ENCODE data around the gene HMGA1.
"Not testable (repeated sequence)": the region's sequence is repeated elsewhere in the genome, so short reads cannot be mapped to it uniquely, and the experiment has no call there.

Gene HMGA1

DNA sequence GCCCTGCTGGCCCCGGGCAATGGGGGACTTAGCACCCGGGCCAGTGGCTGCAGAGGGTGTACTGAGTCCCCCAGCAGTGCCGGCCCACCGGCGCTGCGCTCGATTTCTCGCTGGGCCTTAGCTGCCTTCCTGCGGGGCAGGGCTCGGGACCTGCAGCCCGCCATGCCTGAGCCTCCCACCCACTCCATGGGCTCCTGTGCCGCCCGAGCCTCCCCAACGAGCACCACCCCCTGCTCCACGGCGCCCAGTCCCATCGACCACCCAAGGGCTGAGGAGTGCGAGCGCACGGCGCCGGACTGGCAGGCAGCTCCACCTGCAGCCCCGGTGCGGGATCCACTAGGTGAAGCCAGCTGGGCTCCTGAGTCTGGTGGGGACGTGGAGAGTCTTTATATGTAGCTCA lies 32.5 kb downstream of the HMGA1 start:
- not testable (repeated sequence) for DNase-seq

GRCh38 chr6:34269658-34270341 lies 33.1 kb downstream of the HMGA1 start:
- DNase-seq = not testable (repeated sequence)

DNA sequence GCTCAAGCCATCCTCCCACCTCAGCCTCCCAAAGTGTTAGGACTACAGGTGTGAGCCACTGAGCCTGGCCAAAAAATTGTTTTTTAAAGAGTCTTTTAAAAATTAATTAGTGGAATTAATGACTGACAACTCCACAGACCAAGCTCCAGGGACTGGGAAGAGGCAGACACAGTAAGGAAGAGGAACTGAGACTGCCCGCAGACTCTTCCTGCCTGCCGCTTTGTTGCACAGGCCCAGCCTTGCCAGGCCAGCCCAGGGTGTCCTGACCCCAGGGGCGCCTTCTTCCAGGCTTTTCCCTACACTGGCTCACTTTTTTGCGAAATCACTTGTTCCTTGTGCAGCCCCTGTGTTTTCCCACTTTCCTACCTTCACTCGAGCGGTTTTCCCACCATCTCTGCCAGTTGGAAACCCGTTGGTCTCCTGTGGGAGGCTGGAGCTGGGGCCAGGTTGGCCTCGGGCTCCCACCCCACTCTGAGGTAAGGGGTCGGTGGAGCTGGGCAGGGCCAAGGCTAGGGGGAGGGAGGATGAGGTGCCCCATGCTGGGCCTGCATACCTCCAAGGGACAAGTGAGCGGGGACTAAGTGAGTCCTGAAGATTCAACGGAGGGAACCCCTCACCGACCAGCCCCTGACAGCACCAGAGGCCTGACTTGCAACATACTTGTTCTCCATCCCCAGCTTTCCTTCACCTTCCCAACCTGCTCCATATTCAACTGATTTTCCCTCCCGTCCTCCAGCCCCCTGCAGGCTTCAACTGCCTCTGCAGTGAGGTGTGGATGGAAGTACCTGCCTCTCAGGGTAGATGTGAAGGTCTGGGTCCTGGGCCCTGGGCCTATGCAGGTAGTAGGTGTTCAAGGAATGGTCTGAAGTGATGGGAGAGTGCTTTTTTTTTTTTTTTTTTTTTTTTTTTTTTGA lies 35.6 kb downstream of the HMGA1 start:
- DNase-seq = no peak

GRCh38 chr6:34273242-34273805 lies 36.7 kb downstream of the HMGA1 start:
- no peak for DNase-seq

- DNase-seq = no peak
These were observed 37.5 kb downstream of the HMGA1 start for GRCh38 chr6:34274129-34274528.

DNA sequence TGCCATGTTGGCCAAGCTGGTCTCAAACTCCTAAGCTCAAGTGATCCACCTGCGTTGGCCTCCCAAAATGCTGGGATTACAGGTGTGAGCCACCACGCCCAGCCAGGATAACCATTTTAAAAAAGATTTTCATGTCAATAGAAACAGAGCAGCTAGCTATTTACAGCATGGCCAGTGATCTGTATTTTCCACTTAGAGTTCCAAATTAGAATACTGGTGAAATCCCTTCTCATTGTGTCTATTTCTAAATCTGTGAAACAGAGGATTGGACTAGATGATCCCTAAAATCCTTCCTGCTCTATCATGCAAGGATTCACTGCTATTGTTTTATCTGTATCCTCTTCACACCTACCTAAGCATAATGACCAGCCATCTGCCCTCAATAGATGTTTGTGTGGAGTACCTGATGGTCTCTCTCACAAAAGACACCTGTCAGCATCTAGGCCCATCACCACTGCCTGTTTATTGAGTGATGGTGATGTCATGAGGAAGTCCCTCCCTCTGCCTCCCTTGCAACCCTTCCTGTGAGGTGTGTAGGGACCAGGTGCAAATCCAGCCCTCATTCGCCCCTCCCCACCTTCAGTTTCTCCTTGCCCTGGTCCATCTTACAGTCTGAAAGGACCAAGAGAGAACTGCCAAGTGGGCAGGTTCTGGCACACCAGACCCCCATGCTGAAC lies 38.6 kb downstream of the HMGA1 start:
- no peak for DNase-seq

- no peak for DNase-seq
These were observed 39.5 kb downstream of the HMGA1 start for GRCh38 chr6:34276191-34276590.

- no peak for DNase-seq
These were observed 40.4 kb downstream of the HMGA1 start for GRCh38 chr6:34276881-34277762.

DNA sequence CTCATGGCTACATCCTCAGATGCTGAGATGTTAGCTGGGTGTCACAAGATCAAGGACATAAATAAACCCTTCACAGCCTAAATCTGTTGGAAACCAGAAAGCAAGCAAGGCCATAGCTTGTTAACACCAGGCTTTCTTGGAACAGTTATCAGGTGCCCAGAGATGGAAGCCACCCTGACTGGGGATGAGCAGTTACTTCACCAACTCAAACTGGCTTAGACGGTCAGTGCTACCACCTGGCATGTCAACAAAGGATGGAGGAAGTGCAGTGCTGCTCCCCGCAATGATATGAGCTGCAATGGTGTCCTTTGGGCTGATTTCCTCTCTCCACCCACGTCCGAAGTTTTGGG lies 41.1 kb downstream of the HMGA1 start:
- no peak for DNase-seq

GRCh38 chr6:34278833-34279232 lies 42.2 kb downstream of the HMGA1 start:
- no peak for DNase-seq

- no peak for DNase-seq
These were observed 43.5 kb downstream of the HMGA1 start for GRCh38 chr6:34280216-34280615.

GRCh38 chr6:34281702-34282334 lies 45.1 kb downstream of the HMGA1 start:
- DNase-seq = no peak

DNA sequence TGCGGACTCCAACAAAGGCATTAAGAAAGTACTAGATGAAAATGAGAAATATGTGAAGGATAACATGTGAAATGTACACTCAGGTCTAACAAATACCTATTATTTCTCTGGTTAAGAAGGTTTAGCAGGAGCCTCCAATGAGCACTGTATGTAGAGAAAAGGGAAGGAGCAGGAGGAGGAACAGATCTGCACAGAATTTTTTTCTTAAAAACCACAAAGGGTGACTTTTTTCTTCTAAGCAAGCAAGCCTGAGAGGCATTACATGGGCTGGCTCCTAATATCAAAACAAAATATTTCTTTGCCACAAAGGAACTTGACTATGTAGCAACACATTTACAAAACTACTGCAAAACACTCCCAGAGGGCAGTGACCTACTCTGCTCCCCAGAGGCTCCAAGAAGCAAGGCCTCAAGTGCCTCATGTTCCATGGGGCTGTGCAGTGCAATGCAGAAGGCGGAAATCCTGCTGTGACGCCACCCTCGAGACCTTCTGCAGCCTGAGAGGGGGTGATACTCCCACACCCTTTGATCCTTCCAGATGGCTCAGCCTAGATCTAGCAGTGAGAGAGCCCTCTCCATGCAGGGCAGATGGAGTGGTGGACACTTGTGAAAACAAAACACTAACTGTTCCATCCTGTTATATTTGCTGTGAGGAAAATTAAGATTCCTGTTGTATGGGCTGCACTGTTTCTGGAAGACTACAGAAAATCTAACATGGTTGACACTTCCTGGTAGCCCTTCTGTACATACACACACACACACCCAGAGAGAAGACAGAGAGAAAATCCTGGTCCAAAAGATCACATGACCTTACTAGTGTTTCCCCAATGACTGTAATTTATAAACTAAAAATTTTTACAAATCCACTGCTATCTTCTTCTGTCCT lies 48.1 kb downstream of the HMGA1 start:
- DNase-seq = no peak

DNA sequence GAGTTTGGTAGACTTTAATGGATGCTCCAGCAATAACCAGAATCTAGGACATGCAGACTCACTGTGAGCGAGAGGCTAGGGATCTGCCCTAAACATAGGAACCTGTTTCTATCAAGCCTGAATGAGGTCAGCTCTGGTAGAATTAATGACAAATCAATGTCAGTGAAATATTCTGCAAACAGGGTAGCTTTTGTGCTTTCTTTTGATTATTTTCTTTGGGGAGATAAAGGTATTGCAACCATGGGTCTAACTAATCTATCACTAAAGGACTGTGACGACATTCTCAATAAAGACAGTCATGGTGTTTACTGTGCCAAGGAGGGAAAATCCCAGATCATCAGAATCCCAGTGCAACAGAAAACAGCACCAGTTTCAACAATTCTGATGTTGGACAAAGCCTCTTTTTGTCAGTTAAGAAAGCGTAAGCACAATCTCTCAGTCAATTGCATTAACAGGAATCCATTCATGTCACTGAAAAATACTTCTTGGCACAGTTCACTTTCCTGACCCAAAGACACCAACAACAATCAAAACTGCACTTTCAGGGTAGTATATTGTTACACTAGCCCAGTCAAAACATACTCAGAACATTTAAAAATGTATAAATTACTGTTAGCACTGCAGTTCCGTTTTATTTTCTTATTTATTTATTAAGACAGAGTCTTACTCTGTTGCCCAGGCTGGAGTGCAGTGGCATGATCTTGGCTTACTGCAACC lies 48.9 kb downstream of the HMGA1 start:
- DNase-seq = no peak

GRCh38 chr6:34288581-34288980 lies 51.9 kb downstream of the HMGA1 start:
- DNase-seq = no peak

- DNase-seq = no peak
These were observed 52.5 kb downstream of the HMGA1 start for GRCh38 chr6:34289137-34289536.

DNA sequence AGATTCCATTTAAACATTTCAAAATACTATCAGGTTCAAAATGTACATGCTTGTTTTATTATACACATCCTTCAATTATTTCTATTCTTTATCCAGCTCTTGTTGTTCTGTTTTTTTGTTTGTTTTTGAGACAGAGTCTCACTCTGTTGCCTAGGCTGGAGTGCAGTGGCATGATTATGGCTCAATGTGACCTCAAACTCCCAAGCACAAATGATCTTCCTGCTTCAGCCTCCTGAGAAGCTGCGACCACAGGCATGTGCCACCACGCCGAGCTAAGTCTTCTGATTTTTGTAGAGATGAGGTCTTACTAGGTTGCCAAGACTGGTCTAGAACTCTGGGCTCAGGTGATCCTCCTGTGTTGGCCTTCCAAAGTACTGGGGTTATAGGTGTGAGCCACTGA lies 56.3 kb downstream of the HMGA1 start:
- no peak for DNase-seq

GRCh38 chr6:34295721-34296120 lies 59.0 kb downstream of the HMGA1 start:
- DNase-seq = no peak
